ENCODE data around the gene MAG.

GRCh38 chr19:35274323-35274722 lies 17.6 kb upstream of the MAG start:
- TF ChIP-seq CTCF (IDR thresholded peaks at IDR 0.05; ENCODE audit: low read length) (no peak), EZH2 (IDR thresholded peaks at IDR 0.05; ENCODE audit: borderline replicate concordance, low read length) (no peak)

Measured in OCI-LY1 (cell line).